GM18868 (cell line): ENCODE results near the gene TAMM41.
"Not testable (repeated sequence)": the region's sequence is repeated elsewhere in the genome, so short reads cannot be mapped to it uniquely, and the experiment has no call there.

Experiments
- ATAC-seq: cut with Tn5 transposase; IDR thresholded peaks from one replicate; pipeline ENCODE4 v1.9.1; 2021; ENCODE audit warnings: mild to moderate bottlenecking, moderate library complexity; ENCODE audit not compliant: unreplicated experiment

Gene TAMM41

GRCh38 chr3:11769704-11770476, 76.8 kb downstream of the TAMM41 start:
- peak; percentile 13 for ATAC-seq

GRCh38 chr3:11768604-11769003, 78.1 kb downstream of the TAMM41 start:
- ATAC-seq: no peak

- ATAC-seq: no peak
These were observed 81.7 kb downstream of the TAMM41 start for GRCh38 chr3:11764931-11765363.

GRCh38 chr3:11759996-11760395, 86.7 kb downstream of the TAMM41 start:
- no peak for ATAC-seq

- no peak for ATAC-seq
These were observed 88.8 kb downstream of the TAMM41 start for GRCh38 chr3:11757929-11758328.

- no peak for ATAC-seq
These were observed 89.2 kb downstream of the TAMM41 start for GRCh38 chr3:11757441-11757875.

GRCh38 chr3:11755276-11755675, 91.4 kb downstream of the TAMM41 start:
- ATAC-seq: no peak

GRCh38 chr3:11752254-11752653, 94.4 kb downstream of the TAMM41 start:
- not testable (repeated sequence) for ATAC-seq

- ATAC-seq: not testable (repeated sequence)
These were observed 98.4 kb downstream of the TAMM41 start for GRCh38 chr3:11748306-11748705.
